ENCODE data around the gene CEP41.
"Not testable (repeated sequence)": the region's sequence is repeated elsewhere in the genome, so short reads cannot be mapped to it uniquely, and the experiment has no call there.

CEP41 gene

GRCh38 chr7:130387628-130388403, 53.0 kb downstream of the CEP41 start:
- ATAC-seq, result no peak
- no peak for DNase-seq

GRCh38 chr7:130387306-130387627, 53.5 kb downstream of the CEP41 start:
- ATAC-seq (no peak), DNase-seq (no peak)

- ATAC-seq (no peak), DNase-seq (no peak)
These were observed 53.9 kb downstream of the CEP41 start for GRCh38 chr7:130386876-130387275.

- ATAC-seq (no peak), DNase-seq (no peak)
These were observed 55.2 kb downstream of the CEP41 start for GRCh38 chr7:130385600-130386066.

- DNase-seq, result no peak
- no peak for ATAC-seq
These were observed 55.8 kb downstream of the CEP41 start for GRCh38 chr7:130384841-130385599.

GRCh38 chr7:130384371-130384801, 56.4 kb downstream of the CEP41 start:
- DNase-seq (no peak), ATAC-seq (no peak)

GRCh38 chr7:130383187-130383980, 57.4 kb downstream of the CEP41 start:
- ATAC-seq (no peak), DNase-seq (no peak)

- no peak for DNase-seq
- ATAC-seq, result no peak
These were observed 59.1 kb downstream of the CEP41 start for GRCh38 chr7:130381468-130382312.

- ATAC-seq (no peak), DNase-seq (no peak)
These were observed 59.9 kb downstream of the CEP41 start for GRCh38 chr7:130380861-130381455.

- ATAC-seq (no peak), DNase-seq (no peak)
These were observed 60.6 kb downstream of the CEP41 start, which contains the start of gene CPA1 for GRCh38 chr7:130379921-130380860. Gene CPA1, plus strand, starts transcription at chr7:130380494. Its CDS starts 27 bp downstream, at chr7:130380521.

GRCh38 chr7:130379532-130379920, 61.3 kb downstream of the CEP41 start:
- ATAC-seq, result no peak
- no peak for DNase-seq

- no peak for DNase-seq
- no peak for ATAC-seq
These were observed 61.8 kb downstream of the CEP41 start for GRCh38 chr7:130379019-130379418.

- no peak for ATAC-seq
These were observed 63.6 kb downstream of the CEP41 start for GRCh38 chr7:130377178-130377577.

GRCh38 chr7:130376461-130376860, 64.4 kb downstream of the CEP41 start:
- not testable (repeated sequence) for ATAC-seq, DNase-seq

More at GRCh38 chr7:130377178-130377577, 63.6 kb downstream of the CEP41 start:
- DNase-seq, result no peak

GRCh38 chr7:130374507-130374906, 66.3 kb downstream of the CEP41 start:
- ATAC-seq (no peak), DNase-seq (no peak)

GRCh38 chr7:130372402-130373165, 68.2 kb downstream of the CEP41 start:
- DNase-seq, result no peak
- no peak for ATAC-seq

- ATAC-seq, result no peak
- DNase-seq, result no peak
These were observed 69.8 kb downstream of the CEP41 start for GRCh38 chr7:130371046-130371445.

GRCh38 chr7:130369831-130370550, 70.8 kb downstream of the CEP41 start:
- DNase-seq, result no peak
- no peak for ATAC-seq

Data from stimulated activated naive CD8-positive, alpha-beta T cell treated with anti-CD3 and anti-CD28 coated beads, Interleukin-15, Interleukin-2, amounts not matched to agents 100 U/mL and 50 U/mL, for 24 hours (primary cell).